SK-N-SH (cell line): ENCODE measurements around the gene ADGRD2.
A peak's percentile ranks its signal among the peaks of the same experiment; 100 is the strongest.

Source experiments
- EP300 ChIP-seq, 2 experiments: IDR thresholded peaks; 2 replicates each; pipeline versions ENCODE4 v1.4.0 to v1.6.1; 2012; ENCODE audit warnings: borderline replicate concordance in 1 of 2, low read depth in 1 of 2, low read length in 1 of 2
- FOSL2 ChIP-seq: IDR thresholded peaks from 2 replicates; pipeline ENCODE4 v1.4.0; 2012; ENCODE audit warnings: low read depth, mild to moderate bottlenecking, moderate library complexity, borderline replicate concordance
- NFIC ChIP-seq: IDR thresholded peaks from 2 replicates; pipeline ENCODE4 v1.4.0; 2012; ENCODE audit warnings: borderline replicate concordance
- RFX5 ChIP-seq: IDR thresholded peaks from 2 replicates; pipeline ENCODE4 v1.6.1; 2012; ENCODE audit warnings: mild to moderate bottlenecking, improper control_type of control experiment, low read length
- TAF1 ChIP-seq: IDR thresholded peaks from 2 replicates; pipeline ENCODE4 v1.6.1; 2012; ENCODE audit warnings: low read depth, mild to moderate bottlenecking, low read length, moderate library complexity, borderline replicate concordance
- TEAD4 ChIP-seq: IDR thresholded peaks from 2 replicates; pipeline ENCODE4 v1.4.0; 2012; ENCODE audit warnings: mild to moderate bottlenecking, borderline replicate concordance; ENCODE audit not compliant: insufficient read depth
- TF ChIP-seq, protein P1 (sequence below): fragments of 200-600 bp; sonication (generic); IDR thresholded peaks from 2 replicates; pipeline ENCODE4 v1.6.1; 2017; ENCODE audit warnings: antibody characterized with exemption, mild to moderate bottlenecking, moderate library complexity
- TF ChIP-seq, protein P2 (sequence below): IDR thresholded peaks from 2 replicates; pipeline ENCODE4 v1.4.0; 2012; ENCODE audit warnings: low read depth, borderline replicate concordance
- TF ChIP-seq, protein P3 (sequence below): IDR thresholded peaks from 2 replicates; pipeline ENCODE4 v1.6.1; 2012; ENCODE audit warnings: mild to moderate bottlenecking, low read depth, low read length, moderate library complexity

DNA sequence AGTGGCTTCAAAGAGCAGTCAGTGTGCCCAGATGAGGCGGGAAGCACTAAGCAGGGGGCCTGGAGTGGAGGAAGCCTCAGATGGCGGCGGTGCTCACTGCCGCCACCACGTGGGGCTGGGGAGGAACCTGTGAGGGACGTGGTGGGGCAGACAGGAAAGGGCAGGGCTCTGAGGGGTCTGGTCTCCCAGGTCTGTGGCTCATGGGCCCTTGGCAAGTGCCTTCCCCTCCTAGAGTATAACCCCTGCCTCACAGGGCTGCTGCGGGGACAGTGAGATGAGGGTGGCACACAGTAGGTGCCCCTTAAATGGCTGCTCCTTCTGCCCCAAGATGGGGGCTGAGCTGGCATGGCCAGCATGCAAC is 30.4 kb downstream of the ADGRD2 start:
- TF ChIP-seq, protein P1, sequence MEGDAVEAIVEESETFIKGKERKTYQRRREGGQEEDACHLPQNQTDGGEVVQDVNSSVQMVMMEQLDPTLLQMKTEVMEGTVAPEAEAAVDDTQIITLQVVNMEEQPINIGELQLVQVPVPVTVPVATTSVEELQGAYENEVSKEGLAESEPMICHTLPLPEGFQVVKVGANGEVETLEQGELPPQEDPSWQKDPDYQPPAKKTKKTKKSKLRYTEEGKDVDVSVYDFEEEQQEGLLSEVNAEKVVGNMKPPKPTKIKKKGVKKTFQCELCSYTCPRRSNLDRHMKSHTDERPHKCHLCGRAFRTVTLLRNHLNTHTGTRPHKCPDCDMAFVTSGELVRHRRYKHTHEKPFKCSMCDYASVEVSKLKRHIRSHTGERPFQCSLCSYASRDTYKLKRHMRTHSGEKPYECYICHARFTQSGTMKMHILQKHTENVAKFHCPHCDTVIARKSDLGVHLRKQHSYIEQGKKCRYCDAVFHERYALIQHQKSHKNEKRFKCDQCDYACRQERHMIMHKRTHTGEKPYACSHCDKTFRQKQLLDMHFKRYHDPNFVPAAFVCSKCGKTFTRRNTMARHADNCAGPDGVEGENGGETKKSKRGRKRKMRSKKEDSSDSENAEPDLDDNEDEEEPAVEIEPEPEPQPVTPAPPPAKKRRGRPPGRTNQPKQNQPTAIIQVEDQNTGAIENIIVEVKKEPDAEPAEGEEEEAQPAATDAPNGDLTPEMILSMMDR, result peak; percentile 41
- TF ChIP-seq RFX5 (no peak), TAF1 (no peak), NFIC (no peak), TEAD4 (no peak), FOSL2 (no peak), EP300 (IDR thresholded peaks at IDR 0.05; ENCODE audit: borderline replicate concordance in 1 of 2, low read depth in 1 of 2, low read length in 1 of 2) (no peak)
- TF ChIP-seq, protein P2, sequence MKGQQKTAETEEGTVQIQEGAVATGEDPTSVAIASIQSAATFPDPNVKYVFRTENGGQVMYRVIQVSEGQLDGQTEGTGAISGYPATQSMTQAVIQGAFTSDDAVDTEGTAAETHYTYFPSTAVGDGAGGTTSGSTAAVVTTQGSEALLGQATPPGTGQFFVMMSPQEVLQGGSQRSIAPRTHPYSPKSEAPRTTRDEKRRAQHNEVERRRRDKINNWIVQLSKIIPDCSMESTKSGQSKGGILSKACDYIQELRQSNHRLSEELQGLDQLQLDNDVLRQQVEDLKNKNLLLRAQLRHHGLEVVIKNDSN, result no peak
- TF ChIP-seq, protein P3, sequence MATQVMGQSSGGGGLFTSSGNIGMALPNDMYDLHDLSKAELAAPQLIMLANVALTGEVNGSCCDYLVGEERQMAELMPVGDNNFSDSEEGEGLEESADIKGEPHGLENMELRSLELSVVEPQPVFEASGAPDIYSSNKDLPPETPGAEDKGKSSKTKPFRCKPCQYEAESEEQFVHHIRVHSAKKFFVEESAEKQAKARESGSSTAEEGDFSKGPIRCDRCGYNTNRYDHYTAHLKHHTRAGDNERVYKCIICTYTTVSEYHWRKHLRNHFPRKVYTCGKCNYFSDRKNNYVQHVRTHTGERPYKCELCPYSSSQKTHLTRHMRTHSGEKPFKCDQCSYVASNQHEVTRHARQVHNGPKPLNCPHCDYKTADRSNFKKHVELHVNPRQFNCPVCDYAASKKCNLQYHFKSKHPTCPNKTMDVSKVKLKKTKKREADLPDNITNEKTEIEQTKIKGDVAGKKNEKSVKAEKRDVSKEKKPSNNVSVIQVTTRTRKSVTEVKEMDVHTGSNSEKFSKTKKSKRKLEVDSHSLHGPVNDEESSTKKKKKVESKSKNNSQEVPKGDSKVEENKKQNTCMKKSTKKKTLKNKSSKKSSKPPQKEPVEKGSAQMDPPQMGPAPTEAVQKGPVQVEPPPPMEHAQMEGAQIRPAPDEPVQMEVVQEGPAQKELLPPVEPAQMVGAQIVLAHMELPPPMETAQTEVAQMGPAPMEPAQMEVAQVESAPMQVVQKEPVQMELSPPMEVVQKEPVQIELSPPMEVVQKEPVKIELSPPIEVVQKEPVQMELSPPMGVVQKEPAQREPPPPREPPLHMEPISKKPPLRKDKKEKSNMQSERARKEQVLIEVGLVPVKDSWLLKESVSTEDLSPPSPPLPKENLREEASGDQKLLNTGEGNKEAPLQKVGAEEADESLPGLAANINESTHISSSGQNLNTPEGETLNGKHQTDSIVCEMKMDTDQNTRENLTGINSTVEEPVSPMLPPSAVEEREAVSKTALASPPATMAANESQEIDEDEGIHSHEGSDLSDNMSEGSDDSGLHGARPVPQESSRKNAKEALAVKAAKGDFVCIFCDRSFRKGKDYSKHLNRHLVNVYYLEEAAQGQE, result no peak
